Left cardiac atrium (tissue), 4 donors: ENCODE results near the gene DOCK10. TPM values are rescaled to one million over a fixed set of nuclear protein-coding genes. Genes with fewer than 3 reads are reported as not detected.
"Not testable (repeated sequence)": the region's sequence is repeated elsewhere in the genome, so short reads cannot be mapped to it uniquely, and the experiment has no call there.

Experiments used
- ATAC-seq, 2 donors: fragments of 200-7000 bp; cut with Tn5 transposase; one replicate each; pipeline ENCODE4 v1.9.1; 2020; ENCODE audit warnings: mild to moderate bottlenecking in 2 of 2, moderate library complexity in 2 of 2
- DNase-seq: peaks from one replicate; pipeline ENCODE4 v3.0.0-alpha.2; 2020
- intact Hi-C, 2 donors: fragments of 100-400 bp; cut with DNase I; formaldehyde crosslinking; loops; one replicate each; pipeline versions ENCODE4 v1.14.1 to v1.15.1; 2022 to 2023
- total RNA-seq, 2 donors: library from RNA; stranded (reverse); fragmentation: NEBNext Ultra II Directional; extraction: Animal tissue kit (Norgen Biotek cat#: 25700); gene quantifications; one replicate each; pipeline ENCODE4 v1.2.1, GENCODE V29; 2021
- donor health status: DM: no; HTN: yes; CAD: no.
- donor health status: DM: no; HTN: yes; CAD: no; lungs with severe emphysema.
- donor health status: DM: yes; HTN: yes; CAD: no.
- donor health status: Dilated cardiomyopathy.

DOCK10 gene
- total RNA-seq, 2 donors from 2014 or later = 4.2 to 5.0 TPM

DNA sequence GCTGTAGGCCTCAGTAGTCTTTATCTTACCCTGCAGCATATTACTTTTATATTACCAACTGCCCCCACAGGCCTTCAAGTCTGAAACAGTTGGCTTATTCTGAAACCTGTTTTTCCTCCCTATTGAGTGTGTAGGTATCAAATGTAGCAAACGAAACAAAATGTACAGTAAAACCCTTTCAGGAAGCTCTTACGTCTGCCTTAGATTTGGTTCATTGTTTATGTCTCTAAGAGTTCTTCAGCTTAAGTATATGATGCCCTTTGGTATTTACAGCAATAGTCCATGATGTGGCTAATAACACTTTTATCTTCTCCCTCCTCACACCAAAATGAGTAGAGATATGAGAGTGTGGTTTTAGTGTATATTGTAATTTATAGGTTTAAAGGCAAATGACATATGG is 108.8 kb downstream of the DOCK10 start:
- DNase-seq (no peak), ATAC-seq (no peak)
- intact Hi-C loops = no loop called here

DNA sequence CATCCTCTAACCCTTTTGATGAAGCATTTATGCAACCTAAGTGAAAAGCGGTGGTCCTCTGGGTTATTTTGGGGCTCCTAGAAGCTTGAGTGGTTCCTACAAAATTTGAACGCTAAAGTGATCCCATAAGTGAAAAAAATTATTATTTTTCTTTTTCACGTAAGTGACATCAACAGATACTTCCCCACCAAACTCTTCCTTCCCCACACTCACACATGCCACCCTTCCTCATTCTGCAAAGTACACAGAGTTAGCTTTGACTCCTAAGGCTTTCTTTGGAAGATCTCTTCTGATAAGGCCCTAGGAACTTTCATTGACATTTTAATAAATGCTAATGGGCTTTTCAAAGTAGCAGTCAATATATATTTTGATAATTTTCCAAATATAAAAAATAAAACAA is 109.7 kb downstream of the DOCK10 start:
- peak in 1 of 2 donors; percentile 33 for ATAC-seq
- intact Hi-C loops = no loop called here

DNA sequence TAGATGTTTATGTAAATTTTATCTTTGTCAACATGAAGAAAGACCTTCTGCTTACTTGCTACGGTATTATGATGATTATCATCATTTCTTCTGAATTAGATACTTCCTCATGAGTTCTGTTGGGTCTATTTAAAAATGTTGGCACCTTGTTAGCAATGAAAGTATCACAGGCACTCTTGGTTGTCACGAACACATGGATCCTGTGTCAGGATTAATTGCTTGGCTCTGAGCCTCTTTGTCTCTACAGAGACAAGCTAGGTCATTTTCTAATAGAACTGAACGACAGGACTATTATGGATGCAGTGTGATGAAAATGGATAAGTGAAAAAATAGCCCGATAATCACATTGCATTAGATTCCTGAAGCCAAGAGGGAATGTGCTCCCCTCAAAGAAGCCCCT is 110.3 kb downstream of the DOCK10 start:
- intact Hi-C loops = no loop called here
- no peak for ATAC-seq
- no peak for DNase-seq

More for the DNA sequence above, 109.7 kb downstream of the DOCK10 start:
- no peak for DNase-seq

DNA sequence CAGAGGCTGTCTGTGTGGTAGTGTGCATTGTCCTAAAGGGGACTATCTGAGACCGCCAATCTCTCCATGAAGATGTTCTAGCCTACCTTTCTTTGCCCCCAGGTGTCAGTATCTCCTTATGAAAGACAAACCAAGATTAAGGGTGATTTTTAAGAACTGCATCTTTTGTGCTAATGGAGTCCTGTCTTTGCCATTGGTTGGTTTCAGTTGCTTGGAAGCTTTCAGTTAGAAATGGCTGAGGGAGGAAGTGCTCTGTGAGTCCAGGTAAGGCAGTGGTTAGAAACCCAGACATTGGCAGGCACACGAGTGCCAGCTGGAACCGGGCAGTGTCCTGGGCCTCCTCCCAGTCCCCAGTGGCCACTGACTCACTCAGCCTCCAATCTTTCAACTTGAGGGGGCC is 111.3 kb downstream of the DOCK10 start:
- intact Hi-C loops = no loop called here

DNA sequence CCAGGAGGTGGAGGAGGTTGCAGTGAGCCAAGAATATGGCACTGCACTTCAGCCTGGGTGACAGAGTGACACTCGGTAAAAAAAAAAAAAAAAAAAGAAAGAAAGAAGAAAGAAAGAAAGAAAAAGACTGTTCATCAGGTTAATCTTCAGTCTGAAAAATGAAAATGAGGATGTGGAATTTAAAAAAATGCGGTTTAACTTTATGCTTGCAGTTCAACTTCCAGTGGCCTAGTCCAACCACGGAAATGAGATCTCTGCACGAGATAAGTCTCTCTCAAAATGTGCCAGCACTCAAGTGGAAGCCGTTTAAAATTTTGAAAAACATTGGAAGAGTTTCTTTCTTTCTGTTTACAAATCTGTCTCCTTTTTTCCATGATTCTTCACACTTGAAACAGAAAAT is 112.1 kb downstream of the DOCK10 start:
- intact Hi-C loops = no loop called here
- no peak for ATAC-seq
- no peak for DNase-seq

More for the DNA sequence above, 111.3 kb downstream of the DOCK10 start:
- ATAC-seq (no peak), DNase-seq (no peak)

DNA sequence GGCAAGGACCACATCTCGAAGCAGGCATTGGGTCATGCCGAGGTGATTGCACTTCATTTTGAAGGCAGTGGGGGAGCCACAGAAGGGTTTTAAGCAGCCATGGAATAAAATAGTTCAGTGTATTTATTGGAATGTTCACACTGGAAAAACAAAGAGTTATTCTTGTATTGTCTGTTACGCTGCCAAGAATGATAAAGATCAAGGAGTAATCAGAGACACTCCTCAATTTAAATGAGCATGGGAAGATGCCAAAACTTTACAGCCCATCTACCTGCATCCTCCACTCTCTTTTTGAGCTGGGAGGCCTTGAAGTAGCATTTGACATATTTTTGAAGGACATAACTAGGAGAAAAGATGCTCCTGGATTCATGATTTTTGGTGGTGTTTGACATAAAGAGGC is 112.8 kb downstream of the DOCK10 start:
- DNase-seq (no peak), ATAC-seq (no peak)
- intact Hi-C loops = no loop called here

DNA sequence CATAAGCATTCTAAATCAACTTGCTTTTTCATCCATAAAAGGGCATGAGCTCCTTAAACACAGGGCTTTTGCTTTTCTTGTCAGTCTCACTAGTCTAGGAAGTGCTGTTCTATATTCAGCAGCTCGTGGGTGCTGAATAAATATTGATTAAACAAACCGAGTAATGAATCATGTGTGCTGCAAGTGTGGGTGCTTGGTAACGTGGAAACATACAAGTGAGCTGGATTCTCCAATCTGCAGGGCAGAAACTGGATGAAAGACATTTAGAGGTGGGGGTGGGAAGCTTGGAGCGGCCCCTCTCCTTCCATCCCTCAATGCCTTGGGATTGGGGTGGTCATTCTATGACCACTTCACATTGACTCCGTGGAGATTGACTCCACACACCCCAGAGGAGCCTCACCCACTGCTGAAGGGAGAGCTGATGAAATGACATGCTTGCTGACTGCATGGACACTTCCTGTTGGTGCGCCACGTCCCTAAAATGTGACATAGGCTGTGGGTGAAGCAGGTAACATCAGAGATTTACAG is 114.6 kb downstream of the DOCK10 start:
- ATAC-seq = peak; percentile 30 to 32
- DNase-seq = no peak
- intact Hi-C loops = no loop called here

DNA sequence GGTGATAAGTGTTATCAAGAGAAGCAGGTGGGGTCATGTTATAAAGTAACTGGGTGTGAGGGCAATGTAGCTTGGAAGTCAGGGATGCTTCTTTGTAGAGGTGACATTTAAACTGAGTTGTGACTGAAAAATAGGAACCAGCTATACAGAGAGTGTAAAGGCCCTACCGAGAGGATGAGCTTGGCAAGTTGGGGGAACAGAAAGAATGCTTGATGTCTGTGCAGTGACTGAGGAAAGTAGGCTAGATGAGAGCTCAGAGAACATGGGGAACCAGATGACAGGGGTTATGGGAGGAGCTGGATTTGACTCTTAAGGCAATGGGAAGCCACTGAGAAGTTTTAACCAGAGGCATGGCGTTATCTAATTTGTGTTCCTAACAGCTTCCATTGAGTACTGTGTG is 115.3 kb downstream of the DOCK10 start:
- ATAC-seq = peak in 1 of 2 donors; percentile 22
- DNase-seq = no peak
- intact Hi-C loops = no loop called here

DNA sequence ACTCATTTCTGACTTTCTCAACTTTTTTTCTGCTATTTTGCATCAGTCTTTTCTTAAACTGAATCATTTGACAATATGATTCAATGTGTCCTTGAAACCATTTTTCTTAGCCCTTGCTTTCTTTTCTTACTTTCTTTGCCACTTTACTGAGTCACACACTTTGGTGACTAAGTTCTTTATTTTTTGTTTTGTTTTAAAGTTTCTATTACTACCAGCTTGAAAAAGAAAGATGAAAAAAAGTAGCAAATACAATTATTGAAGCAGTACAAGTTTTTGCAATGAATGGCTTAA is 116.5 kb downstream of the DOCK10 start:
- ATAC-seq (no peak), DNase-seq (no peak)
- intact Hi-C loops = no loop called here

DNA sequence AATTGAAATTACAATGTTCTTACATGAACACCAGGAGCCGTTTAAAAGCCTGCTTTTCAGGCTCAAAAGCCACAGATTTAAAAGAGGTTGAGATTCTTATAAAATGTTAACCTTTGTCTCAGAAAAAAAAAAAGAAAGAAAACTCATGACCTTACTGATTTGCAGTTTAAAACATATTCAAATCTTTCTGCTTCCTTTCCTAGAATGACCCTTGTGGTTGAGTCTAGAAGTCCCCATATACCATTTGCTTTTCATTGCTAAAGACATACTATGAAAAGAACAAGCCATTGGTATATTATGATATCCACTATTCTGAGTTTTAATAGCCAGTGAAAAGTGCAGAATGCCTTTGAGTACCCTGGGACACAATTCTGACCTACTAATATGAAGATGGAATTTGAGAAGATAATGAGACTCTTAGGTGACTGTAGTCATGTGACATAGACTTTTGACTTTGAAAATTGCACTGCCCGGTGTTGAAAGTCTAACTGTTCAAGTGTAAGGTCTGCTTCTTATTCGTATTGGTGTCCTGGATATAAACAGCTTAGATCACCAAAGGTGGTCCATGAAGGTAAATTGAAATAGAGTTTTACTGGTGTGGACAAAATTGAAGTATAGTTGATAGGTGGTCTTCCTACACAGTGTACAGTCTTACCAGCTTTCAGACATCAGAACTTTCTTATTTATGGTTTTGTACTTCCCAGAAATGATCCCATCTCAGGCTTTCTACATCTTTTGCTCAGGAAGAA is 117.0 kb downstream of the DOCK10 start:
- intact Hi-C loops = no loop called here
- ATAC-seq = no peak
- no peak for DNase-seq

DNA sequence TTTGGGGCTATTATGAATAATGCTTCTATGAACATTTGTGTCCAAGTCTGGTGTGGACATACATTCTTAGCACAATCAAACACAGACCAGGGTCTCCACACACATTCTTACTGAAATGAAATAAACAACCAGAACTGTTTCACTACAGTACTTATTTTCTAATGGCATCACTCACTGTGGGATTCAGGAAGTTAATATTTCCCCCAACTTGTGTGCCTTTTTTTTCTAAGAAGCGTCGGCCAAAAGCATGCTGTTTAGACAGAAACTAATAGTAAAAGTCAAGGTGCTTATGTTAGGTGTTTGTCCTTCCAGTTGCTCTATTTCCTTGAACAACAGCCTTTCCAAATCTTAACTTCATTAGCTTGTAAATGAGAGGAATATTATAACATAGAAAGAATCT is 117.6 kb downstream of the DOCK10 start:
- ATAC-seq = no peak
- DNase-seq = no peak
- intact Hi-C loops = no loop called here

DNA sequence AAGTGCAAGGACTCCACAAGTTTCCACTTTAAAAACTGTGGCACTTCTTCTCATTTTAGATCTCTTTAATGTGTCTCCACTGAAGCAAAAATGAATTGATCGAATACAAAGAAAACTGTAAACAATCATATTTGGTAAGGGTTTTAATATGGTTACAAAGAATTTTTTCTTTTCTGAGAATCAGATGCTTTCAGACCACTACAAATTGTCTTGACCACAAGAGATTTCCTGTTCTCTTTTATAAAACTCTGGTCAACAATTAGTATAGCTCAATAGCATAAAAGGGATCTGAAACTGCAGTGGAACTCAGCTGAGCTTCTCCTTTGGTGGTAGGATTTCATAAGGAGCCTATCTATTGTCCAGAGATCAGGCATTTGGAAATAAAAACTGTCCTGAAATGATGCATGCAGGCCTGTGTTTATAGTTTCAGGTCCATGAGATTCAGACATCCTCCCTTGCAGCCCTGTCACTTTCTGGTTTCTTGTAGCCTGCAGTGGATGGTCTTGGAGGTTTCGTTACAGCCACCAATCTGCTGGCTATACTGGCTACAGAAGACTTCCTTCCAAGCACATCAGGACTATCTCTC is 120.0 kb downstream of the DOCK10 start:
- intact Hi-C loops = no loop called here
- peak in 1 of 2 donors; percentile 46 for ATAC-seq
- no peak for DNase-seq

DNA sequence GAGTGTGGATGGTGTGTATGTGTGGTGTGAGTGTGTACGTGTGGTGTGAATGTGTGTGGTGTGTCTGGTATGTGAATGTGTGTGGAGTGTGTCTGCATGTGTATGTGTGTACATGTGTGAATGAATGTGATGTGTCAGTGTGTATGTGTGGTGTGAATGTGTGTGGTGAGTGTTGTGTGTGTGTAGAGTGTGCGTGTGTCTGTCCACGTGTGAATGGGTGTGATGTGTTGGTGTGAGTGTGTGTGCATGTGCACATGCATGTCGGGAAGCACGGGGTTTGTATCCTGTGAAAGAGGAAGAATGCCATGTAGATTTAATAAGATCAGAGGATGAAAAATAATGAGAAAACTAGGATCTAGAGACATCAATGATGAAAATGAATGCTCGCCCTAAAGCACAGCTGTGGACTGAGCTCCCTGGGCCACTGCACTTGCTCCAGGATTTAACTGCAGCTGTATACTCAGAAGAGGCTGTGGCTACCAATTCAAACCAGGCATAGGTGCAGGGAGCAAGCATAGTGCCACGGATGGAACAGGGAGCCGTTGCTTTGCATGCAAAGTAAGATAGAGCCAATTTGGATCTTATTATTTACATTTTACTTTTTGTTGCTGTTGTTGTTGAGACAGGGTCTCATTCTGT is 122.7 kb downstream of the DOCK10 start:
- DNase-seq (no peak), ATAC-seq (no peak)
- intact Hi-C loops = no loop called here

DNA sequence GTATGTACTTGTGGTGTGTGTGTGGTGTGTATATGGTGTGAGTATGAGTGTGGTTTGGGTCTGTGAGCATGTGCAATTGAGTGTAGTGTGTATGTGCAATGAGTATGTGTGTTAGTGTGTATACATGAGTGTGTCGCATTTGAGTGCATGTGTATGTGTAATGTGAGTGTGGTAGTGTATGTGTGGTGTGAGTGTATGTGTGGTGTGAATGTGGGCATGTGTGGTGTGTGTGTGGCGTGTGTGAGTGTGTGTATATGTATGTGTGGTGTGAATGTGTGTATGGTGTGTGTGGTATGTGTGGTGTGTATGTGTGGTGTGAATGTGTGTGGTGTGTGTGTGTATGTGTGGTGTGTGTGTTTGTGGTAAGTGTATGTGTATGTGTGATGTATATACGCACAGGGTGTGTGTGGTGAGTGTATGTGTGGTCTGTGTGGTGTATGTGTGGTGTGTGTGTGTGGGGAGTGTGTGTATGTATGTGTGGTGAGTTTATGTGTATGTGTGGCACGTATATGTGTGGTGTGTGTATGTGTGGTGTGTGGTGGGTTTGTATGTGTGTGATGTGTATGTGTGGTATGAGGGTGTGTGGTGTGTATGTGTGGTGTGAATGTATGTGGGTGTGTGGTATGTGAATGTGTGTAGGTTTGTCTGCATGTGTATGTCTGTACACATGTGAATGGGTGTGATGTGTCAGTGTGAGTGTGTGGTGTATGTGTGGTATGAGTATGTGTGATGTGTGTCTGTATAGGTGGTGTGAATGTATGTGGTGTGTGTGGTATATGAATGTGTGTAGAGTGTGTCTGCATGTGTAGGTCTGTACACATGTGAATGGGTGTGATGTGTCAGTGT is 123.4 kb downstream of the DOCK10 start:
- DNase-seq (no peak), ATAC-seq (no peak)
- intact Hi-C loops = no loop called here

DNA sequence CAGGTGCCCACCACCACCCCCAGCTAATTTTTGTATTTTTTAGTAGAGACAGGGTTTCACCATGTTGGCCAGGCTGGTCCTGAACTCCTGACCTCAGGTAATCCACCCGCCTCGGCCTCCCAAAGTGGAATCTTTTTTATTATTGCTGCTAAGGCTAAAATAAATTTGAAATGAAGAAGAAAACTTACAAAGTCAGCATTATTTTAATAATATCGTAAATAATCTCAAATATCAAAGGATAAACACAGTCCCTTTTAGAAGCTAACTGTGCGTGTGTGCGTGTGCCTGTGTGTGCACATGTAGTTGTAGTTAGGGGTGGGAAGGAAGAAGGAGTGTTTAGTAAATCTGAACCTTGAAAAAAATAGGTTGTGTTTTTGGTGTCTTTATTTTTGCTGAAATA is 125.0 kb downstream of the DOCK10 start:
- ATAC-seq, intact Hi-C loops, DNase-seq: not testable (repeated sequence)

DNA sequence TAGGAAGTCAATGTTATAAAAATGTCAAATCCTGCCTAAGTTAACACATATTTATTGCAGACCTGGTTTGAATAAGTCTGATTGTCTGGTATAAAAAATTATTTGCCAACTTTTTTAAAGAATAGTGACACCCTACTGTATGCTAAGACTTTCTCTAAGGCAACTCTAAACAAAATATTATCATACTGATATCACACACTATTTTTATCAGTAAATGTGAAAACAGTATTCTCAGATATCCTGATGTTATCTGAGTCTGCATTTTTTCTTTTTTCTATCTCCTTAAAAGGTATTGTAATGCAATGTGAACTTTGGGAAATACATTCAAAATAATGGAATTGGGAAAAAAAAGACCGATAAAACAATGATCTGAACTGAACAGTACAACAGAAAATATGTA is 127.1 kb downstream of the DOCK10 start:
- intact Hi-C loops = no loop called here
- no peak for DNase-seq
- no peak for ATAC-seq

DNA sequence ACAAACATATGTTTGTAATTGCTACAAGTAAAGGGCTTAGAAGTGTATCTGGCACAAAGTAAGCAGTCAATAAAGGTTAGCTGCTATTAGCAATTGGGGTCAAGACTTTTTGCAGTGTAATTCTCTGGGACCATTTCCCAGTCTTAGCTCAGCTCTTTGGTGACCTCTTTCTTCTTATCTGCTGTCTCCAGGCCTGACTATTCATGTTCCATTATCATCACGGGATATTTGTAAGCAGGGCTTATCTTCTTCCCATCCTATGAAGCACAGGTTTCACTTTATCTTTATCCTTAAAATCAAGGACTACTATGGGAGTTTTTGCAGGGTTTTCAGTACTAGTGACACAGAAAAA is 131.7 kb downstream of the DOCK10 start:
- intact Hi-C loops = loop anchor here in 1 of 2 donors (2.0 kb wide), 1 partner anchor 74 kb away; no protein-coding TSS in a partner anchor
- ATAC-seq = peak; percentile 53 to 62
- DNase-seq = no peak

DNA sequence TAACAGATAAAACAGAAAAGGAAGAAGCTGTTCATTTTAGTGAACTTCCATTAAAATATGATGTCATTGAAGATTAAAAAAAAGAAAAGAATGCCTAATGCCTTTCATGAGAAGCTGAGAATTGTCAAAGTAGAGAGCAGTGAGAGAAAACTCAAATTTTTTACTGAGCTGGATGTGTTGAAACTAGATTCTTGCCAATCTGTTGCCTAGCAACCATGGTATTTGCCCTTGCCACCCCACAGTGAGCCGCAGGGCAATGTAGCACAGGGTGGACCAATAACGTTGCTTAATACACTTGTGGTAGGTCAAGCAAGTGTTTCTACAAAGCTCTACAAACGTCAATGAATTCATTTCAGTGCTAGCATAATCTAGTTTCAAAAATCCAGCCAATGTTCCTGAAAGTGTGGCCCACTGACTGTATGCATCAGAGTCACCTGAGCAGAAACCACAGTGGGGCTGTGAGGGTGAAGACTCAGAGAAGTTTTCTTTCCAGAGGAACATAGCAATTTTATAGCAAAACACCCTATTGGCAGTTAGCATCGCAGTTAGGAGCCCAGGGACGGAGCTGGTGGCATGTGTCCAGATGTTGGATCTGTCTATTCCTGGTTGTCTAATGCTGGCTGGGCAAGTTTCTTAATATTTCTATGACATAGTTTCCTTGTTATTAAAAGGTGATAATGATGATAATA is 132.2 kb downstream of the DOCK10 start:
- ATAC-seq (peak; percentile 88 to 96), DNase-seq (peak; percentile 49)
- intact Hi-C loops = loop anchor here in 1 of 2 donors (2.0 kb wide), 1 partner anchor 73 kb away; no protein-coding TSS in a partner anchor

DNA sequence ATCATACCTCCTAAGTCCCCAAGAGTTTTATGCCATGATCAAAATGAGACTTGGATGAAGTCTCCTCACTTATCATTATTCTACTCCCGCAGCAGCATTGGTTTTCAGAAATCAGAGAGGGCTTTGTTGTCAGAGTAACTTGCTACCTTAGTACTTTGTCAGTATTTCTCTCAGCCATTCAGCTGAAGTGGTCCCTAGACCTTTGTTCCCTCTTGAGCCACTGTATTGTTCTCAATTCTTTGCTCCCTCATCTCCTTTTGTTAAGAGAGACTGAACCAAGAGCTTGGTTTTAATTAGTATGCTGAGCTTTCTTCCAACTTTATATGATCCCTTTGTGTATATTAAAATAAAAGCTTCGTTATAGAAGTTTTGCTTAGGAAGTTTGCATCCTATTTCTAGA is 133.4 kb downstream of the DOCK10 start:
- DNase-seq = no peak
- no peak for ATAC-seq
- intact Hi-C loops = no loop called here
